Fibroblast of the aortic adventitia (primary cell): ENCODE data around the gene PPP1R14D. TPM values are rescaled to one million over a fixed set of nuclear protein-coding genes. Genes with fewer than 3 reads are reported as not detected.

ENCODE experiments used
- DNase-seq: peaks from one replicate; pipeline ENCODE4 v3.0.0-alpha.2; 2010; ENCODE audit warnings: low read depth
- H3K4me3 ChIP-seq: 2 replicates; pipeline ENCODE4 v1.5.1; 2011; ENCODE audit warnings: low read depth, mild to moderate bottlenecking, control low read depth, low read length, moderate library complexity
- CTCF ChIP-seq: IDR thresholded peaks from 2 replicates; pipeline ENCODE4 v1.5.1; 2011; ENCODE audit warnings: mild to moderate bottlenecking, low read length, control low read depth, inconsistent platforms; ENCODE audit not compliant: insufficient read depth
- total RNA-seq: library from RNA; depleted of rRNA; stranded (reverse); fragments of >200 nt; gene quantifications from 2 replicates; pipeline ENCODE4 v1.2.3, GENCODE V29; 2012; ENCODE audit warnings: low replicate concordance

Gene PPP1R14D
- not detected in 2 replicates for total RNA-seq

- DNase-seq, result no peak
- TF ChIP-seq CTCF, result no peak
- H3K4me3 ChIP-seq, result no peak within 1 kb of the TSS
Observed at GRCh38 chr15:40828447-40829036, at the start of gene PPP1R14D. Gene PPP1R14D (minus strand): TSS chr15:40828708. CDS start chr15:40828641, 67 bp downstream.

- no peak overlapping the region for H3K4me3 ChIP-seq
- DNase-seq, result no peak
- TF ChIP-seq CTCF, result no peak
Observed at GRCh38 chr15:40877694-40878093, 49.2 kb upstream of the PPP1R14D start.

GRCh38 chr15:40875991-40876730 lies 47.7 kb upstream of the PPP1R14D start:
- no peak for TF ChIP-seq CTCF
- H3K4me3 ChIP-seq, result no peak overlapping the region
- DNase-seq, result no peak

GRCh38 chr15:40873694-40874561 lies 45.4 kb upstream of the PPP1R14D start, which contains the start of gene RHOV:
Gene RHOV (minus strand): TSS chr15:40874234. CDS start chr15:40874139, 95 bp downstream.
- DNase-seq, result no peak
- TF ChIP-seq CTCF, result peak; percentile 26
- peak within 1 kb of the TSS; percentile 59 for H3K4me3 ChIP-seq

GRCh38 chr15:40872791-40873693 lies 44.5 kb upstream of the PPP1R14D start:
- TF ChIP-seq CTCF, result no peak
- peak overlapping the region; percentile 59 for H3K4me3 ChIP-seq
- no peak for DNase-seq
